Measurements from ENCODE around the gene ACTN1. TPM values are rescaled to one million over a fixed set of nuclear protein-coding genes. Genes with fewer than 3 reads are reported as not detected.

Gene ACTN1
- polyA plus RNA-seq, 1 of the 3 experiments (the other 2 are of a cell fraction), result 319 TPM

- TF ChIP-seq ZBTB33 (IDR thresholded peaks at IDR 0.05; ENCODE audit: borderline replicate concordance, low read depth), result no peak
- TF ChIP-seq GABPA (IDR thresholded peaks at IDR 0.05; ENCODE audit: low read depth), result no peak
- TF ChIP-seq RFX5 (IDR thresholded peaks at IDR 0.05; ENCODE audit: low read length), result no peak
- no peak for TF ChIP-seq JUND (IDR thresholded peaks at IDR 0.05)
- no peak for TF ChIP-seq IRF3 (IDR thresholded peaks at IDR 0.05; ENCODE audit: low read depth, low read length)
- peak; percentile 52 for TF ChIP-seq TCF12 (IDR thresholded peaks at IDR 0.05)
- no peak for TF ChIP-seq CTCF (IDR thresholded peaks at IDR 0.05)
- no peak for TF ChIP-seq NRF1 (IDR thresholded peaks at IDR 0.05; ENCODE audit: low read depth, low read length)
- TF ChIP-seq NFIC (IDR thresholded peaks at IDR 0.05; ENCODE audit: borderline replicate concordance), result peak; percentile 49; the same call in 1 of the 2 replicates
- no peak for TF ChIP-seq MEF2A (IDR thresholded peaks at IDR 0.05; ENCODE audit: borderline replicate concordance, low read depth)
- TF ChIP-seq GATA2 (CRISPR knock-in tag; IDR thresholded peaks at IDR 0.05), result no peak
- TF ChIP-seq MAX (IDR thresholded peaks at IDR 0.05; ENCODE audit: low read depth), result no peak
- TF ChIP-seq USF1 (IDR thresholded peaks at IDR 0.05; ENCODE audit: borderline replicate concordance, low read depth), result no peak
- TF ChIP-seq CHD2 (IDR thresholded peaks at IDR 0.05; ENCODE audit: low read length, partially characterized antibody), result peak; percentile 32
- no peak for TF ChIP-seq USF2 (IDR thresholded peaks at IDR 0.05; ENCODE audit: borderline replicate concordance, low read depth, low read length)
- peak; percentile 55 for TF ChIP-seq RCOR1 (IDR thresholded peaks at IDR 0.05; ENCODE audit: low read length)
- no peak for TF ChIP-seq SMC3 (IDR thresholded peaks at IDR 0.05; ENCODE audit: low read depth, low read length)
- TF ChIP-seq POLR2AphosphoS5 (IDR thresholded peaks at IDR 0.05; ENCODE audit: low read depth, low read length), result no peak
- TF ChIP-seq YY1 (IDR thresholded peaks at IDR 0.05; ENCODE audit: low read depth), result no peak
- TF ChIP-seq ELF1 (IDR thresholded peaks at IDR 0.05), result no peak; the same call in 1 of the 2 replicates
- no peak for TF ChIP-seq TEAD4 (IDR thresholded peaks at IDR 0.05; ENCODE audit: borderline replicate concordance, insufficient read depth)
- TF ChIP-seq FOXM1 (IDR thresholded peaks at IDR 0.05; ENCODE audit: low read depth), result no peak
Observed at GRCh38 chr14:68938271-68939150, 40.6 kb downstream of the ACTN1 start (continued).
